Colonic mucosa (tissue), 4 donors: ENCODE results near the gene ADK. TPM values are rescaled to one million over a fixed set of nuclear protein-coding genes. Genes with fewer than 3 reads are reported as not detected.

Experiments used
- DNase-seq: peaks from one replicate; pipeline ENCODE4 v3.0.0-alpha.2; 2020
- H3K27ac ChIP-seq: fragments of 200-600 bp; one replicate; pipeline ENCODE4 v1.8.0; 2021
- H3K27me3 ChIP-seq: fragments of 200-600 bp; one replicate; pipeline ENCODE4 v1.8.0; 2021
- H3K36me3 ChIP-seq: fragments of 200-600 bp; one replicate; pipeline ENCODE4 v1.8.0; 2021
- H3K4me1 ChIP-seq: fragments of 200-600 bp; one replicate; pipeline ENCODE4 v1.8.0; 2021; ENCODE audit warnings: mild to moderate bottlenecking
- H3K4me3 ChIP-seq: fragments of 200-600 bp; one replicate; pipeline ENCODE4 v1.8.0; 2021
- H3K9ac ChIP-seq, 2 donors: one replicate each; pipeline ENCODE4 v1.7.0; 2013; ENCODE audit warnings: control low read depth in 2 of 2, low read depth in 2 of 2, low read length in 2 of 2
- H3K9me3 ChIP-seq: fragments of 200-600 bp; one replicate; pipeline ENCODE4 v1.8.0; 2021
- intact Hi-C: fragments of 100-400 bp; cut with DNase I; formaldehyde crosslinking; loops from one replicate; pipeline ENCODE4 v1.14.1; 2022
- total RNA-seq, 2 donors: library from RNA; stranded (reverse); fragmentation: NEBNext Ultra II Directional in 1 of 2; extraction: Animal tissue kit (Norgen Biotek cat#: 25700) in 1 of 2; gene quantifications; one replicate each; pipeline ENCODE4 v1.2.1, GENCODE V29; 2021
- TF ChIP-seq, protein P1 (sequence below): fragments of 200-600 bp; IDR thresholded peaks from one replicate; pipeline ENCODE4 v1.8.0; 2022; ENCODE audit warnings: antibody characterized with exemption, mild to moderate bottlenecking
- donor health status: healthy.
- donor health status: DM: no; HTN: no; CAD: no.
- donor health status: DM: no; HTN: no; CAD: no.

Gene ADK
- total RNA-seq, 2 donors from 2014 or later: 20.2 to 27.6 TPM

DNA sequence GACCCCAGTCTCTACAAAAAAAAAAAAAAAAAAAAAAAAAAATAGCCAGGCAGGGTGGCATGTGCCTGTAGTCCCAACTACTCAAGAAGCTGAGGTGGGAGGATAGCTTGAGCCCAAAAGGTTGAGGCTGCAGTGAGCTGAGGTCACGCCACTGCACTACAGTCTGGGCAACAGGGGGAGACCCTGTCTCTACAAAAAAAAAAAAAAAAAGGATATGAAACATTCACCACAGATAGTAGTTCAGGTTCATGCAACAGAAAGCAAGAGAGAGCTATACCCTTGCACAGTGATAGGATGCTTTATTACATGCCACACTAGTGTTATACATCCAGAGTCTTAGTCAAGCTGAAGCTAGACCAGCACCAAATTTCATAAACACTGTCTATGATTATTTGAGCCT, 526.9 kb downstream of the ADK start:
- Histone ChIP-seq H3K9ac (no peak overlapping the region), H3K27me3 (no peaks in the 10 kb centered on the region), H3K36me3 (no peaks in the 10 kb centered on the region), H3K27ac (no peak overlapping the region), H3K4me3 (no peak overlapping the region), H3K9me3 (no peaks in the 10 kb centered on the region), H3K4me1 (no peaks in the 10 kb centered on the region)
- TF ChIP-seq, protein P1, sequence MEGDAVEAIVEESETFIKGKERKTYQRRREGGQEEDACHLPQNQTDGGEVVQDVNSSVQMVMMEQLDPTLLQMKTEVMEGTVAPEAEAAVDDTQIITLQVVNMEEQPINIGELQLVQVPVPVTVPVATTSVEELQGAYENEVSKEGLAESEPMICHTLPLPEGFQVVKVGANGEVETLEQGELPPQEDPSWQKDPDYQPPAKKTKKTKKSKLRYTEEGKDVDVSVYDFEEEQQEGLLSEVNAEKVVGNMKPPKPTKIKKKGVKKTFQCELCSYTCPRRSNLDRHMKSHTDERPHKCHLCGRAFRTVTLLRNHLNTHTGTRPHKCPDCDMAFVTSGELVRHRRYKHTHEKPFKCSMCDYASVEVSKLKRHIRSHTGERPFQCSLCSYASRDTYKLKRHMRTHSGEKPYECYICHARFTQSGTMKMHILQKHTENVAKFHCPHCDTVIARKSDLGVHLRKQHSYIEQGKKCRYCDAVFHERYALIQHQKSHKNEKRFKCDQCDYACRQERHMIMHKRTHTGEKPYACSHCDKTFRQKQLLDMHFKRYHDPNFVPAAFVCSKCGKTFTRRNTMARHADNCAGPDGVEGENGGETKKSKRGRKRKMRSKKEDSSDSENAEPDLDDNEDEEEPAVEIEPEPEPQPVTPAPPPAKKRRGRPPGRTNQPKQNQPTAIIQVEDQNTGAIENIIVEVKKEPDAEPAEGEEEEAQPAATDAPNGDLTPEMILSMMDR: no peak
- intact Hi-C loops: no loop called here
- no peak for DNase-seq

DNA sequence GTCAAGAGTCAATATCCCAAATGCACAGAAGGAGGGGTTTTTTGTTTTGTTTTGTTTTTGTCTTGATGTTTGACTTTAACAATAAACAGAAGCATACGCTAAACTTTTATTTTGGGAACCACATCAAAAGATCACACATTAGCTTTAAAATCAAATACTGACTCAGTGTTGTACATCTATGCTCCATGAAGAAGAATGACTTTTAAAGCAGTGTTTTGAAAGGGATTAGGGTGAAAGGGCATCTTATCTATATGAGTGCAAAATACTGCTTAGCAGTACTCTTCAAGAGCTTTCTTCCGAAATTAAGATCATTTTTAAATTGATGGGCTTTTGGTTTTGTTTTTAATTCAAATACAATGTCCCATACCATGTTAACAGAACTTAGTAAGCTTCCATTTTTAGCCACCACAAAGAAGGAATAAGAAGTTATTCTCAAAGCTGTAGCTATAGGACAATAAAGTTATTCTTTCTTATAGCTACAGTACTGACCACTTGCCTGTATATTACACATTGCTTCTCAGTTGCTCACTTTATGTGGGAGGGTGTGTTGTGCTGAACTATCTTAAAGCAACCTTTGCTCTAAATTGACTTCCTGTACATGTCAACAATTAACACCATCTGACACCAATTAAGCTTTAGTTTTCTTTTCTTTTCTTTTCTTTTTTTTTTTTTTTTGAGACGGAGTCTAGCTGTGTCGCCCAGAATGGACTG, 531.1 kb downstream of the ADK start:
- no peak overlapping the region for H3K4me3 ChIP-seq
- TF ChIP-seq, protein P1: no peak
- no peaks in the 10 kb centered on the region for H3K4me1 ChIP-seq
- no peaks in the 10 kb centered on the region for H3K27me3 ChIP-seq
- peak overlapping the region; percentile 61 for H3K27ac ChIP-seq
- H3K9me3 ChIP-seq: no peaks in the 10 kb centered on the region
- intact Hi-C loops: no loop called here
- peak overlapping the region in 1 of 2 donors; percentile 51 for H3K9ac ChIP-seq
- H3K36me3 ChIP-seq: no peaks in the 10 kb centered on the region
- DNase-seq: no peak

DNA sequence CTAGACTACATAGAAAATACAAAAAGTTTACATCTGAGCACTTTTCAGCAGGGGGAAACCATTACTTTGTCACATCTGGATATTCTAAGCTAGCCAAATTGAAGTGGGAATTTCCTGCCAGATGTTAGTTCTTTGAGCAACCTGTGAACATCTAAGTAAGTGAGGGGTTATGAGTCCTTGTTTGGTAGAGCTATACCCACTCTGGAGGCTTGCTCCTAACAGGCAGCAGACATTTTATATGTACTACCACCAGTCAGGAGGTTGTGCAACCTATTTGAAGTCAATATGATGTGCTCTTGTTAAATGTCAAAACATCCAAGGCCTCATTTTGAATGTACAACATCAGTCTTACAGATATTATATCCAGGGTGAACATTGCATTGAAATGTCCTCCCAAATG, 532.0 kb downstream of the ADK start:
- TF ChIP-seq, protein P1: no peak
- H3K36me3 ChIP-seq: no peaks in the 10 kb centered on the region
- no peak overlapping the region for H3K9ac ChIP-seq
- no peaks in the 10 kb centered on the region for H3K9me3 ChIP-seq
- H3K27me3 ChIP-seq: no peaks in the 10 kb centered on the region
- no peak overlapping the region for H3K27ac ChIP-seq
- intact Hi-C loops: no loop called here
- no peak for DNase-seq
- H3K4me1 ChIP-seq: no peaks in the 10 kb centered on the region
- H3K4me3 ChIP-seq: no peak overlapping the region

DNA sequence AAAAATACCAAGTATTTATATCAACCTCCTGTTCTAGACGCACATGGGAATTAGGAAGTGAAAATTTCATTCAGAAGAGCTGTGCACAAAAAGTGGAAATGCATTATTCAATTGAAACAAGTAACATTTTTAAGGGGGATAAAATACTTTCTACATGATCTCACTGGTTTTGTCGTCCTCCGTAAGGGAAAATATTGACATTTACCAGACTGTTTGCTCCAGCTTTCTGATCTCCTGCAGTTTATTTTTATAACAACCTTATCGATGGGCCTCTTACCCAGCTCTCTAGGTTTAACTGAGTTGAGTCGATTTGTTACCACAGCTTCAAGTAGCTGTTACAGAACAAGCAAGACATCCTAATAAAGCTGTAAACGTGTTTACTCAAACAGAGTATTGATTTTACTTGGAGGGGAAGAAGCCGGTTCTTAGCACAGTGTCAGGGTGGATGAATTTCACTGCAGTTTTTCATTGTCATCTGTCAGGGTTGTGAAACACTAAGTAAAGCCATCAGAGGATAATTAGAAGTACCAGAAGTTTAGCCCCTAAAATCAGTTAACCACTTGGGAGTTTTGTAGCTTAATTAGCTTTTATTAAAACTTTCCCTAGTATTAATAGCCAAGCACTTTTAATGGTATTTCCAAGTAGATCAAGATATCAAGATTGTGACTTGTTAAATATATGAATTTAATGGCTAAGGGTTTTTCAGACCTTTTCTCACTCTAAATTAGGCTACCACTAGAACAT, 532.8 kb downstream of the ADK start:
- Histone ChIP-seq H3K27ac (no peak overlapping the region), H3K4me3 (no peak overlapping the region), H3K36me3 (no peaks in the 10 kb centered on the region), H3K27me3 (no peaks in the 10 kb centered on the region), H3K4me1 (no peaks in the 10 kb centered on the region), H3K9me3 (no peaks in the 10 kb centered on the region), H3K9ac (no peak overlapping the region)
- intact Hi-C loops: no loop called here
- no peak for DNase-seq
- TF ChIP-seq, protein P1: no peak

DNA sequence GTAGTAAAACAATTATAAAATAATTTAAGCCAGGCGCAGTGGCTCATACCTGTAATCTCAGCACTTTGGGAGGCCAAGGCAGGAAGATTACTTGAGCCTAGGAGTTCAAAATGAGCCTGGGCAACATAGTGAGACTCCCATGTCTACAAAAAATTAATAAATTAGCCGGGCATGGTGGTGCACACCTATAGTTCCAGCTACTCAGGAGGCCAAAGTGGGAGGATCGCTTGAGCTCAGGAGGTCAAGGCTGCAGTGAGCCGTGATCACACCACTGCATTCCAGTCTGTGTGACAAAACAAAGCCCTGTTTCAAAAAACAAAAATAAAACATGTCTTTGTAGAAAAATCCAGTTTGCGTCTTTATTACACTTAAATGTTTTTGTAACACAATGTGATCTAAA, 533.4 kb downstream of the ADK start:
- TF ChIP-seq, protein P1: no peak
- H3K4me1 ChIP-seq: no peaks in the 10 kb centered on the region
- DNase-seq: no peak
- intact Hi-C loops: no loop called here
- no peak overlapping the region for H3K27ac ChIP-seq
- H3K4me3 ChIP-seq: no peak overlapping the region
- no peaks in the 10 kb centered on the region for H3K27me3 ChIP-seq
- H3K9me3 ChIP-seq: no peaks in the 10 kb centered on the region
- no peaks in the 10 kb centered on the region for H3K36me3 ChIP-seq
- no peak overlapping the region for H3K9ac ChIP-seq
